ENCODE data around the gene SMPDL3A.

Gene SMPDL3A

GRCh38 chr6:122839472-122839871 is 50.4 kb downstream of the SMPDL3A start:
- no peak for DNase-seq (ENCODE audit: low read depth, low spot score)

GRCh38 chr6:122839906-122840305 is 50.8 kb downstream of the SMPDL3A start:
- DNase-seq (ENCODE audit: low read depth, low spot score) = no peak
- H3K27ac ChIP-seq = no peak overlapping the region

More at GRCh38 chr6:122839472-122839871, 50.4 kb downstream of the SMPDL3A start:
- H3K27ac ChIP-seq = no peak overlapping the region

GRCh38 chr6:122845464-122845863 is 56.4 kb downstream of the SMPDL3A start:
- H3K27ac ChIP-seq = no peak overlapping the region
- DNase-seq (ENCODE audit: low read depth, low spot score) = no peak

DNA sequence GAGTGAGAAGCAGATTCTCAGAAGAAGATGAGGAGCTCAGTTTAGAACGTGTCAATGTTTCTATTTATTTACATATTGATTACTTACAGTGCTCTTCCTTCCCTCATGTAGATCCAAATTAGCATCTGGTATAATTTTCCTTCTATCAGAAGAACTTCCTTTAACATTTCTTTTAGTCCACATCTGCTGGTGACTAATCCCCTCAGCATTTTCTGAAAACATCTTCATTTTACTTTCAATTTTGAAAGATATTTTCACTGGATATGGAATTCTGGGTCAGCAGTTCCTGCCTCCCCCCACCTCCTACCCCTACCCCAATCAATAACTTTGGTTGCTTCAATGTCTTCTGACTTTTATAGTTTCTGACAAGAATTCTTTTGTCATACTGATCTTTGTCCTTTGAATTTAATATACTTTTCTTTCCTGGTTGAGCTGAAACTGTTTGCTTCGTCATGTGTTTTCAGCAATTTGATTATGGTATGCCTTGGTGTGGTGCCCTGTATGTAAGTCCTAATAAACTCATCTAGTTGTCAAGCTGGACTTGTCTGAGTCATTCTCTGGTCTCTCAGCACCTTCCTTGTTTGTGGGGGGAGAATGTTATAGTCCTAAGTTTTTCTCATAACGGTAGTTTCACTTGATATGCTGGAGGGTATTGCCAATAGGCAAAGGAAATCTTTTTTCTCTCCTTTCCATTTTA is 57.0 kb downstream of the SMPDL3A start:
- H3K27ac ChIP-seq = peak overlapping the region; percentile 42
- DNase-seq (ENCODE audit: low read depth, low spot score) = peak; percentile 49

GRCh38 chr6:122853259-122853995 is 64.4 kb downstream of the SMPDL3A start:
- no peak for DNase-seq (ENCODE audit: low read depth, low spot score)
- H3K27ac ChIP-seq = no peak overlapping the region
